ENCODE data around the gene RAB11FIP2. TPM values are rescaled to one million over a fixed set of nuclear protein-coding genes. Genes with fewer than 3 reads are reported as not detected.

Gene RAB11FIP2
- total and polyA plus RNA-seq, 10 donors = 3.3 to 38.5 (median 22.6) TPM

- H3K27me3 ChIP-seq (replicated peaks in 1 of 7) = no peaks in the 10 kb centered on the region
- intact Hi-C loops (cut with DNase I; ENCODE audit: low total_unique reads) = no loop called here
- no peak for DNase-seq
- TF ChIP-seq POLR2AphosphoS5 (IDR thresholded peaks at IDR 0.05) = no peak
- TF ChIP-seq POLR2A (IDR thresholded peaks at IDR 0.05) = no peak
- TF ChIP-seq CTCF (IDR thresholded peaks at IDR 0.05 in 8 of 11, conservative IDR thresholded peaks at IDR 0.05 in 3 of 11) = no peak
- H3K27ac ChIP-seq = no peak overlapping the region
- no peak overlapping the region for H3K4me3 ChIP-seq
- H3K36me3 ChIP-seq = peaks cover 0 to 20% (median 0%) of the 10 kb centered on the region in 6 donors
- H3K4me1 ChIP-seq = peaks cover 19 to 74% (median 44%) of the 10 kb centered on the region in 6 donors
- no peaks in the 10 kb centered on the region for H3K9me3 ChIP-seq
Measured at GRCh38 chr10:118042336-118042735, 4.4 kb downstream of the RAB11FIP2 start.

- intact Hi-C loops (cut with DNase I; ENCODE audit: low total_unique reads) = no loop called here
- H3K4me3 ChIP-seq = no peak overlapping the region
- WGBS, 5 donors = 80 to 91% (median 89%) methylated on average over 2 of the region's 2 CpGs
- H3K9me3 ChIP-seq = no peaks in the 10 kb centered on the region
- DNase-seq = no peak
- H3K27me3 ChIP-seq (replicated peaks in 1 of 7) = no peaks in the 10 kb centered on the region
- peaks cover 19 to 77% (median 44%) of the 10 kb centered on the region in 6 donors for H3K4me1 ChIP-seq
- H3K27ac ChIP-seq = no peak overlapping the region
- peaks cover 0 to 20% (median 0%) of the 10 kb centered on the region in 6 donors for H3K36me3 ChIP-seq
- no peak for TF ChIP-seq CTCF (IDR thresholded peaks at IDR 0.05 in 8 of 11, conservative IDR thresholded peaks at IDR 0.05 in 3 of 11)
- TF ChIP-seq POLR2AphosphoS5 (IDR thresholded peaks at IDR 0.05) = no peak
- no peak for TF ChIP-seq POLR2A (IDR thresholded peaks at IDR 0.05)
Measured at GRCh38 chr10:118041316-118041715, 5.4 kb downstream of the RAB11FIP2 start.

- H3K4me1 ChIP-seq = peaks cover 3 to 58% (median 18%) of the 10 kb centered on the region in 6 donors
- WGBS, 5 donors = 57 to 84% (median 71%) methylated on average over 4 of the region's 4 CpGs
Measured at GRCh38 chr10:118036281-118036875, 10.4 kb downstream of the RAB11FIP2 start.

More at GRCh38 chr10:118036281-118036875, 10.4 kb downstream of the RAB11FIP2 start:
- intact Hi-C loops (cut with DNase I; ENCODE audit: low total_unique reads) = no loop called here
- Histone ChIP-seq H3K27me3 (replicated peaks in 1 of 7) (no peaks in the 10 kb centered on the region), H3K27ac (peak overlapping the region in 6 of 8 donors; percentile 5 to 61 (median 28)), H3K9me3 (no peaks in the 10 kb centered on the region), H3K36me3 (peaks cover 0 to 52% (median 6%) of the 10 kb centered on the region in 6 donors), H3K4me3 (no peak overlapping the region)
- DNase-seq = no peak
- TF ChIP-seq POLR2AphosphoS5 (IDR thresholded peaks at IDR 0.05) = no peak
- TF ChIP-seq POLR2A (IDR thresholded peaks at IDR 0.05) = no peak
- TF ChIP-seq CTCF (IDR thresholded peaks at IDR 0.05 in 8 of 11, conservative IDR thresholded peaks at IDR 0.05 in 3 of 11) = no peak

Measured in spleen (tissue), 11 donors.